Activated effector memory CD4-positive, alpha-beta T cell treated with Interleukin-2 at 50 U/mL for 16 hours (primary cell): ENCODE data around the gene PLK2.

Source experiments
- DNase-seq: peaks from one replicate; pipeline ENCODE4 v3.0.0-alpha.2; 2020

Gene PLK2

GRCh38 chr5:58477760-58478376 lies 18.0 kb upstream of the PLK2 start:
- DNase-seq, result no peak

DNA sequence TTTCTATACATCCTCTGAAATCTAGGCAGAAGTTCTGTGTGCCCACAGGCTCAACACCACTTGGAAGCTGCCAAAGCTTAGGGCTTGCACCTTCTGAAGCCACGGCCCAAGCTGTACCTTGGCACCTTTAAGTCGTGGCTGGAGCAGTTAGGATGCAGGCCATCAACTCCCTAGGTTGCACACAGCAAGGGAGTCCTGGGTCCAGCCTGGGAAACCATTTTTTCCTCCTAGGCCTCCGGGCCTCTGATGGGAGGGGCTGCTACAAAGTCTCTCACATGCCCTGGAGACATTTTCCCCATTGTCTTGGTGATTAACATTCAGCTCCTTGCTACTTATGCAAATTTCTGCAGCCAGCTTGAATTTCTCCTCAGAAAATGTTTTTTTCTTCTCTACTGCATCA lies 15.5 kb upstream of the PLK2 start:
- no peak for DNase-seq

DNA sequence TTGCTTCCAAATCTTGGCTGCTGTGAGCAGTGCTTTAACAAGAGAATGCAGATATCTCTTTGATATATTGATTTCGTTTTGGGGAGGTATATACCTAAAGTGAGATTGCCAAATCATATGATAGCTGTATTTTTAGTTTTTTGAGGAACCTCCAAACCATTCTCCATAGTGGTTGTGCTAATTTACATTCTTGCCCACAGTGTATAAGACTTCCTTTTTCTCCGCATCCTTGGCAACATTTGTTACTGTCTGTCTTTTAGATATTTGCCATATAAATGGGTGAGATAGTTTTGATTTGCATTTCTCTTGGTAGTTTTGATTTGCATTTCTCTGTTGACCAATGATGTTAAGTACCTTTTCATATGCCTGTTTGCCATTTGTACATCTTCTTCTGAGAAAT lies 10.0 kb upstream of the PLK2 start:
- DNase-seq, result no peak

DNA sequence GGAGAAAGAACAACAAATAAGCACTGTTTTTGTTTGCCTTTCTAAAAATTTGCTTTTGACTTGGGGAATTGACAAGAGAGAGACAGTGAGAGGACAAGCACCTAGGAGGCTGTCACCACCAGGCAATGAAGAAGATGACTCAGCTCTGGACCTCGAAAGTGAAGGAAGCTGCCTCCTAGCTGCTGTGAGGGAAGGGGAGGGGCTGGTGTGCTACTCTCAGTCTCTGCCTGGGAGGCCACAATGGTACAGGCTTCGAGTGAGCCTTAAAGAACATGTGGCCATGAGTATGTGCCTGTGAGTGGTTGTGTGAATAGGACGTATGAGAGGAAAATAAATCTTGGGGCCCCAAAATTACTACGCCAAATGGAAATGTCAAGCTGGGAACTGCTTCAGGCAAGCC lies 7.1 kb upstream of the PLK2 start:
- DNase-seq, result no peak

DNA sequence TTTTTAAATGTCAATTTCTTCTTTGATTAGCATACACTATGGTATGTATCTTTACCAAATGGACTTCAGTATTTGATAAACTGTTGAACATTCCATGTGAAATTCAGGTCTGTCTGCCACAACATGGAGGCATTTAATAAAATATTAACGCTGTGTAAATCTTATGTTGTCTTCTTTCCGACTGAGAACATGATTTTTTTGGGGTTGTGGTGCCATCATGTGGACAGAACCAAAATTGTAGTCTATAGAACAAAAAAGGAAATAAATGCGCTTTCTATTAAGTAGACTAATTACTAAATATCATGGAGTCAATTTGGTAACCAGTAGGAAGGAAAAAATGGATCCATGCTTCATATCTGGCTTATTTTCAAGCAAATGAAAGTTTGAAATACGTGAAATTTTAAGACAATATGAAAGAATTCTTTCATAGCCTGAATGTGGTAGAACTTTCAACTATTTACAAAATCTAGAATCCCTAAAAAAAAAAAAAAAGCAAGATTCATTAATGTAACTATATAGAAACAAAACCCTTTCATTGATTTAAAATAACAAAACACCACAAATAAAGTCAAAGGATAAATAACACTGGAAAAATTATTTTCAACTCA lies 2.8 kb upstream of the PLK2 start:
- no peak for DNase-seq

DNA sequence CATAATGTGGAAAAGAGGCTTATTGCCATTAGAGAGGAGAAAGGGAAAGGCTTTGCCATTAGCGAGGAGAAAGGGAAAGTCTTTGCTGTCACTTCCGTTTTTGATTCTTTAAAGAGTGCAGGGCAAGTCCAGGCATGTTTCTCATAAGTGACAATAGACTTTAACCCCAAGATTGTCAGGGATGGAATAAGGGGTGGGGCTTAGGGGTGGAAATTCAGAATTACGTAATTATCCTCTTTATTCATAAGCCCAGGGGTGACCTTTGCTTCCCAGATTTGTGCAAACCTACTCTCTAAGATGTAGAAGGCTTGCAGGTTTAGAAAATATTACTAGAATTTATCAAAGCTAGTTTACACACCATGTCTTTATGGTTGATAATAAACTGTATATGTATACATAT lies 2.3 kb upstream of the PLK2 start:
- no peak for DNase-seq

DNA sequence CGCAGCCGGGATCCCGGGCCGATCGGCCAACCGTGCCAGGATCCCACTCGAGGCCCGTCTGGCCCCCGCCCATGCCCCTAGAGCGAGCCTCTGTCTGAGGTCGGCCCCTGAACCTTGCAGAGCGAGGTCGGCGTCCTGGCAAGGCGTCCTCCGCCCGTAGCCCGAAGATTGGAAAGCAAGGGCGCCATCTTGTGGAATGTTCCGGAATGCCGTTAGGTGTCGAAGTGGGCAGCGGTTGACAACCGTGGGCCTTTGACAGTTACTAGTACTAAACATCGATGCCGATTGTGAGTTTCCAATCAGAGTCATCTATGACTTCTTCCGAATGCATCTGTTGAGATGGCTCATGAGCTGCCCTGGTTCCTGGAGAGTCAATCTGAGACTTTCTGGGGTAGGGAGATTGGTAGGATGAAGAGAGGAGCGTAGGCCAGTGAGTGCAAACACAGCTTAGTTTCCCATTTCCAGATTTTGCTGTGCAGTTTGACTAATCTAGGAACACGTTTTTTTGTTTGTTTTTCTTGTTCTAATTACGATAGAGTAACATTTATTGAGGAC lies 923 bp upstream of the PLK2 start:
- peak; percentile 85 for DNase-seq

- no peak for DNase-seq
Observed at GRCh38 chr5:58459146-58460001, 512 bp downstream of the PLK2 start.

DNA sequence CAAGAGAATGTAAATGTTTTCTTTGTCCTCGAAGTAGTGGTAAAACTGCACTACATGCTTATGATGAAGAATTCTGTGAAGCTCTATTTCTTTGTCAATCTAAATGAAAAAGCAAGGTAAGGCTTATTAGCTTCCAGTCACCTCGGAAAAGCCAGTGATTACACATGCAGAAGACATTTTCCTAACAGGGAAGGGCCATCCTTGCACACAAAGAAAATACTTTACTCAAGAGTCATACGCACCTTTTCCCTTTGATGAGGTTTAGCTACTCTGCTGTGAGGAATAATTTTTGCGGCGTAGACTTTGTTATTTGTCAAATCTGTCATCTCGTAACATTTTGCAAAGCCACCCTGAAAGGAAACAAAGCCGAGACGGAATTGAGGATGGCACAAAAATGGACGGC lies 1.1 kb downstream of the PLK2 start:
- no peak for DNase-seq

GRCh38 chr5:58458141-58458742 lies 1.6 kb downstream of the PLK2 start:
- no peak for DNase-seq

GRCh38 chr5:58457050-58457449 lies 2.8 kb downstream of the PLK2 start:
- no peak for DNase-seq

- DNase-seq, result no peak
Observed at GRCh38 chr5:58456486-58456885, 3.4 kb downstream of the PLK2 start.

DNA sequence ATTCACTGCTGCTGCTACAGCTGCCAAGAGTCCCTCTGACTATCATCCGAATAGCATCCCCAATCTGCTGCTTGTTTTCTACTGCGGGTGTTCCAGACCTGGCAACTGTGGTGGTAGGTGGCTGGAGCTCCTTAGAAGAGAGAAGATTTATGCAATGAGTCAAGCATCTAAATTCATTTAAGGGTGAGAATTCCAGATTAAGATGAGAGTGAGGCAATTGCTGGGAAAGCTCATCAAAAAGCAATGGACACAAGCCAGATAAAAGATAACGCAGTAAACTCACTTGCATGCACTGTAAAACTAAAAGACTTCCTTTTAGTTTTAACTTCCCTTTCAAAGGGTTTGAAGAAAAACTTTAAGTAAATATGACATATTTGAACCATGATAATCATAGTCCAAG lies 3.9 kb downstream of the PLK2 start:
- no peak for DNase-seq

GRCh38 chr5:58455480-58455879 lies 4.4 kb downstream of the PLK2 start:
- no peak for DNase-seq

GRCh38 chr5:58455066-58455465 lies 4.8 kb downstream of the PLK2 start:
- DNase-seq, result no peak

GRCh38 chr5:58454025-58454424 lies 5.9 kb downstream of the PLK2 start:
- no peak for DNase-seq

GRCh38 chr5:58453306-58453705 lies 6.6 kb downstream of the PLK2 start:
- no peak for DNase-seq

DNA sequence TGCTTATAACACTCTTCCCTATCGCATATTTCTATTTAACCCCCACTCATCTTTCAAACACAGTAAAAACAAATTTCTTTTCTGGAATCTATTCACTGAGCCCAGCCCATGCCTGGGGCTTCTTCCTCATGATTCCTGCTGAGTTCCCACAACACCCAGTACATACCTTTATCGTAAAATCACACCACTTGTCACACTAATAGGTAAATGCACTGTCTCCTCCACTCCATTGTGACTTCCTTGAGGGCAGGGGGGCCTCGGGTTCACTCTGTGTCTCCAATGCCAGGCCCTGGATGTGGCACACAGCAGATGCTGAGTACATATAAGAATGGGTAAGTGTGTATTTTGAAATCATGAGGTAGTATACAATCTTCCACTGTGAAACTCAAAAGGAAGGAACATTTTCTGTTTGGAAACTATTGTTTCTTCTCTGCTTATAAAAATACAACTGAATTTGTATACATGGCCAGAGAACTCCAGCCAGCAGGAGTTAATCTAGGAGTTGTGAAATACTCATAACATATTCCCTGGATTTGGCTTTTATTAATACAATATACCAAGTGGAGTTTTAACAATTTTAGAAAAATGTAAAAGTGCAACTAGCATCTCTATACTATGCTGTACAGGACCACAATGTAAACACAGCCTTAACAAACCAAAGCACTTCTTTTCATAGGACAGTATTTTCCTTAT lies 7.2 kb downstream of the PLK2 start:
- no peak for DNase-seq

GRCh38 chr5:58451732-58452565 lies 7.9 kb downstream of the PLK2 start:
- DNase-seq, result no peak

- no peak for DNase-seq
Observed at GRCh38 chr5:58450811-58451629, 8.9 kb downstream of the PLK2 start.

GRCh38 chr5:58450018-58450417 lies 9.9 kb downstream of the PLK2 start:
- no peak for DNase-seq
